GM19455 (cell line): Measurements from ENCODE around the gene PRKAR2B.

Experiments used
- ATAC-seq: cut with Tn5 transposase; IDR thresholded peaks from one replicate; pipeline ENCODE4 v1.9.1; 2021; ENCODE audit not compliant: unreplicated experiment

PRKAR2B gene

DNA sequence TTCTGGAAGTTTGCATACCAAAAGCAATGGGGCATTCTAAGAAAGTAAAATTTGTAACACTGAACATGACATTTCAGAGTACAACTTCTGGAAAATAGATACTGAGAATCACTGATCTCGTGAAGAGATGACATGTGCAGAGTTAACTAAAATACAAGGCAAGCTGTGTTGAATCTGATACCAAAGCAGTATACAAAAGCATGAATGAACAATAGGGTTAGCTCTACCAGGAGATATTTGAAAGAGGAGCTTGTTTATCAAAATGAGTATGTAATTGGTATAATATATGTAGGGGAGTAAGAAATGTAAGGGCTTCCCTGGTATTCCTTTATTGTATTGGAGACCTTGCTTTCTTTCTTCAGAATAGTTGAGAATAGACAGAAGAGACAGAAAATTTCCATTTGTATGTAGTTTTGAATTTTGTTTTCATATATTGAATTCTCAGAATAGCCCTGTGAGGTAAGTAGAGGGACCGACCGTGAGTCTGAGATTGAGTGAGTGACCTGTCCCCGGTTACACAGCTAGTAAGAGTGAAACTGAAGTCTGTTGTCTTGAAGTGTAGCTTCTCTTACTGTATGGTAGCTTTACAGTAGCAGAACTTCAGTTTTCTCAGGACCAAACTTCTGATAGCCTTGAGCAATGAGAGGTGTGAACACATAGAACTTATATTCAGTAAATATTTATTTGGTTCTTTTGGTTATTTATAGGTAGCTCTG is 129.3 kb downstream of the PRKAR2B start:
- ATAC-seq: no peak

DNA sequence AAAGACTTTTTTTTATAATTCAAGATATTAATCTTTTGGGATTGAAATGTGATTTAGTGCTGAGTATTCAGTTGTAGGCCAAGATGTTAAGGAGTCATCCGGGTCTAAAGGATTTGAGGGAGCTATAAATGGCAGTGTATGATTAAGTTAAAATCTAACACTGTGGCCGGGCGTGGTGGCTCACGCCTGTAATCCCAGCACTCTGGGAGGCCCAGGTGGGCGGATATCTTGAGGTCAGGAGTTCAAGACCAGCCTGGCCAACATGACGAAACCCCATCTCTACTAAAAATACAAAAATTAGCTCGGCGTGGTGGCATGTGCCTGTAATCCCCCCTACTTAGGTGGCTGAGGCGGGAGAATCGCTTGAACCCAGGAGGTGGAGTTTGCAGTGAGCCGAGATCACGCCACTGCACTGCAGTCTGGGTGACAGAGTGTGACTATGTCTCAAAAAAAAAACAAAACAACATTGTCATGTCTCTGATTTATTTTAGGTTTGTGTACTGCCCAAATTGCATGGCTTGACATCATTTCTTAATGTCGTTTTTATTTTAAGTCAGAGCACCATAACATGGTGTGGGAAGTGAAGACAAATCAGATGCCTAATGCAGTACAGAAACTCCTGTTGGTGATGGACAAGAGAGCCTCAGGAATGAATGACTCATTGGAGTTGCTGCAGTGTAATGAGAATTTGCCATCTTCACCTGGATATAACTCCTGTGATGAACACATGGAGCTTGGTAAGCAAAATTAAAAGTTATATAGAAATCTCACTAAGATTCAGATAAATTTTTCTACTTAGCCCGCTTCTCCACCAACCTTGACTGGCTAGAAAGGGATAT is 135.0 kb downstream of the PRKAR2B start:
- ATAC-seq: no peak

DNA sequence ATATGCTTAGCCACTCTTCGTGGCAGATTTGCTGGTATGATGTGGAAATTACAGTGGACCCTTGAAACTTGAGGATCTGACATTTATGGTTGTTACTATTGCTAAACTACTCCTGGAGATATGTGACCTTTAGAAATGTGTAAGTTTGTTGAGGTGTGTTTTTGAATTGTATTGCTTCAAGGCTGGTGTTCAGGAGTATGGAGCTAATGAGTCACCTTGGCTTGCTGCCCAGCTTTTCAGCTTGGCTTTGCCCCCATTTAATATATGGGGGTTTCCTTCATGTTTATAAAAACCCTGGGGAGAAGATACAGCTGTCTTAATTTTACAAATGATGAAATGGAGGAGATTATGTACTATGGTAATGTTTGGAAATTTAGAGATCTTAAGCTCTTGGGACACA is 135.9 kb downstream of the PRKAR2B start:
- no peak for ATAC-seq

DNA sequence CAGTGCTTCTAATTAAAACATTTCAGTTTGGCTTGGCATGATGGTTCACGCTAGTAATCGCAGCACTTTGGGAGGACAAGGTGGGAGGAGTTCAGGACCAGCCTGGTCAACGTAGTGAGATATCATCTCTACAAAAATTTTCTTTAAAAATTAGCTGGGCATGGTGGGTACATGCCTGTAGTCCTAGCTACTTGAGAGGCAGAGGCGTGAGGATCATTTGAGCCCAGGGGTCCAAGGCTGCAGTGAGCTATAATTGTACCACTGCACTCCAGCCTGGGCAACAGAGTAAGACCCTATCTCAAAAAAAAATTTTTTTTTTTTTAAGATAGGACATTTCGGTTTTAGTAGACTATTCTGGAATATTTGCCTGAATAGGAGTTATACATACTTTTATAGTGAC is 136.7 kb downstream of the PRKAR2B start:
- ATAC-seq: no peak

DNA sequence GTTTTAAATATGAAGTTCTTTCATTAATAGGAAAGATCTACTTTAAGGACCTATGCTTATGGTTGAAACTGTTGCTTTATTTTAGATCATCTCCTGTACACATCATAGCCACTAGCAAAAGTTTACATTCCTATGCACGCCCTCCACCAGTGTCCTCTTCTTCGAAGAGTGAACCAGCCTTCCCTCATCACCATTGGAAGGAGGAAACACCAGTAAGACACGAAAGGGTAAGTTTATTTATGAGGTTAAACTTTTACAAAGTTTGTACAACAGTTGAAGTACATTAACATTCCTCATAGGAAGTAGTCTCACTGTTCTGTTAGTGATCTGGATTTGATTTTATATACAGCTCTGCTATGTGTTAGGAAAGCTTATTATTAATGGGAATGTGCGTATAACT is 141.2 kb downstream of the PRKAR2B start:
- ATAC-seq: no peak

DNA sequence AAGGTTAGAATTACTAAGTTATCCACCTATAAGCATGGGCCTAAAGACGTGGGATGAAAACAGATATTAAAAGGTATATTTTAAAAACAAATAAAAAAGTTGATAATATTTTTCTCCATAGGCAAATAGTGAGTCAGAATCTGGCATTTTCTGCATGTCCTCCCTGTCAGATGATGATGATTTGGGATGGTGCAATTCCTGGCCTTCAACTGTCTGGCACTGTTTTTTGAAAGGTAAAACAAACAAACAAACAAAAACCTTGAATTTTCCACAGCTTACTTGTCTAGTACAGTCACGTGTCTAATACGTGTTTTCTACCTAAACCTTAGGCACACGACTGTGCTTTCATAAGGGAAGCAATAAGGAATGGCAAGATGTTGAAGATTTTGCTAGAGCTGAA is 141.7 kb downstream of the PRKAR2B start:
- ATAC-seq: no peak

DNA sequence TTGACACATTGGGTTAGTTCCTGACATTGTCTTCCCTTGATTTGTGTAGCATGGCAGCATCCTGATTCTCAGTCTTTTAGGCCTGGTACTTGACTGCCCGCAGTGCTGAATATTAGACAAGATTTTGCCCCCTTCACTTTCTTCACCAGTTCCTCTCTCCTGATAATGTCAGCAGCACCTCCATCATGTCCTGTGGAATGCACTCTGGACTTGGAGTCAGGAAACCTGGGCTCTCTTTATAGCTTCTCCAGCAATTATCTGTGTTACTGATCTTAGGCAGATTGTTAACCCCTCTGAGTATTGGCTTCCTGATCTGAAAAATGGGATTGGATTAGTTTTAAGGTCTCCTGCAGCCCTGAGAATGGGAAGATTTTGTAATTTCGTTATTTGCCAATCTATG is 143.3 kb downstream of the PRKAR2B start:
- no peak for ATAC-seq

DNA sequence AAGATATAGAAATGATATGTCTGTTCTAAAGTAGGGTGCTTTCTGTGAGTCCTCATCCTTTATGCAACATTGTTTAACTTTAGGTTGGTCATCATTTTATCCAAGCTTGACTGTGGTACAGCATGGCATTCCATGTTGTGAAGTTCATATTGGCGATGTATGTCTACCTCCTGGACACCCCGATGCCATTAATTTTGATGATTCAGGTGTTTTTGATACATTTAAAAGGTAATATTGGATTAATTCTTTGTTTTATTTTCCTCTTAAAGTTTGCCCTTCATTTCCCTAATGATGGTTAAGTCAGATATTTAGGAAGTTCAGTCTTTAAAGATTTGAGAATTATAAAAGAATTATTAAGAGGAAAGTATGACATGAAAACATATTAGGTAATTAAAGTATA is 145.6 kb downstream of the PRKAR2B start:
- ATAC-seq: no peak

DNA sequence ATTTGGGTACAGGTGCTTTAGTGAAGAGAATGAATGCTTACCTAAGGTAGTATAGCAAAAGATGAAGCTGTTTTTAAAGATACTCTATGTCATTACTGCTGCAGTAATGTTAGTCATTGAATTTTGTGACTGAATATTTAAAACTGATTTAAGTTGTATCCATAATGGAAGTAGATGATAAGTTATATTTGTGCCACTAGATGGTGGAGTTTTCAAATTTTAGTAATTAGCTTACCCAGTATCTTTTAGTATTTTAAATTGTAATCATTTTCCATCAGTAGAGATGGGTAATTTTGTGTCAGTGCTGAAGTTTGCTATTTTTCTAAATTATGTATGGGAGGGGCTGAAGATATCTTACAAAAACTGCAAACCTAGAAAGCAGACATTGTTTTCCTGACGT is 149.5 kb downstream of the PRKAR2B start:
- no peak for ATAC-seq

DNA sequence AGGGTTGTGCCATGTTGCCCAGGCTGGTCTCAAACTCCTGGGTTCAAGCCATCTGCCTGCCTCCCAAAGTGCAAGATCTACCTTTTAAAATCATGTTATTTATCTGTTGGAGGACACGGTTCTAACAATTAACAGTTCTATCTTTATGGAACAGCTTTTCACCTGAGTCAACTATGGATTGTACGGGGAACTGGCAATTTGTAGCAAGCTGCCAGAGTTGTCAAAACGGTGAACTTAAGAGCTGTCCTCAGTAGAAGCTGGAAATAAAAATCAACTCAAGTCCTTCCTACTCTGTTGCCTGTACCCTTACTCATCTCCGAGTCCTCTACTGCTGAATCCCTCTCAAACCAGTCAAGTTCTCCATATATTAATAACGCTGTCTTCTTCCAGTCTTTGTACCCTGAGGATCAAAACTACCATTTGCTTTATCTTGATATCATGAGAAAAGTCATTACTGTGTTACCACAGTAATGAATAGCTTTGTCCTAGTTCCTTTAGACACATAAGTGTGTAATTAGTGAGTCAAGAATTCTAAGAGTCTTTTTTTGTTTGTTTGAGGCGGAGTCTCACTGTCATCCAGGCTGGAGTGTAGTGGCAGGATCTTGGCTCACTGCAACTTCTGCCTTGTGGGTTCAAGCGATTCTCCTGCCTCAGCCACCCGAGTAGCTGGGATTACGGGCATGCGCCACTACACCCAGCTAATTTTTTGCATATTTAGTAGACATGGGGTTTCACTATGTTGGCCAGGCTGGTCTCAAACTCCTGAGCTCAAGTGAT is 152.5 kb downstream of the PRKAR2B start:
- ATAC-seq: no peak

DNA sequence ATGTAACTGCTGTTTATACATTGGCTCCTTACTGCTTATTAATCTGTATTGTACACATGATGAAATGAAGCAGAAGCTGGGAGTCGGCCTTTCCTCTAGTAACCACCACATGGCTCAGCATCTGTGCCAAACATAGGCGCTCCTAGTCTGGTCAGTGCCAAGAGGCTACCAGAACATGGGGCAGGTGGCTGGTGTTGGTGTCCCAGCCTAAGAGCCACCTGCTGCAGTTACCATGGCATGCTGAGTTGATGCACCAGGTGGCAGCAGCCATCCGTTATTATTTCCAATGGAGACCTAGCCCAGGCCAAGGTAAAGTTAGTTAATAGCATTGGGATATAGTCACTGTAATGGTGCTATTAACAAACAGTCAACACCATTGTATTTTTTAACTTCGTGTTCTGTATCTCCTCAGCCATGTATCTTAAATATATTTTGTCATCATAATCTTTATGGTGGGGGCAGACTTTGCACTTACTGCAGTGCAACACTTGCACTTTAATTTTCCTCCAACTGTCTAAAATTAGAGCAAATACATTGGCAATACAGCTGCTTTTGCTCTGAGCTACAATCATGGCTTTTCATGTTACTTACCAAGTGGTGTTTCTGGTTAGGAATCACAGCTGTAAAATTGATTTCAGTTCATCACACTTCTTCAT is 157.4 kb downstream of the PRKAR2B start:
- ATAC-seq: no peak

DNA sequence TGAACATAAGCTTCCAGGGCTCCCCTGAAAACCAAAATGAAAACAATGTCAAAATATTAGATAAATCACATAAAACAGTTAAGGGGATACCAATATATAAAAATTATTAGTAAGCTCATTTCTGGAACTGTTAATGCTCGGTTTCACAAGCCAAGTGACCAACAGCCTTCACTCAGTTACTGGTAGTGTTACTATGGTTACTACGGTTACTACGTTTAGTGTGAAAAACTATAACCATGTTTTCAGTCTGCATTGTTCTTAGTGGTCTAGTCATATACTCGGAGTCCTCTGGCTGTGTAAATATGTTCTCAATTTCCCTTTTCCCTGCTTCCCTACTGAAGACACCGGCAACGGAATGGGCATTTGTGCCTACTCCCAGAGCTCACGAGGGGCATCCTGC is 159.1 kb downstream of the PRKAR2B start:
- no peak for ATAC-seq

DNA sequence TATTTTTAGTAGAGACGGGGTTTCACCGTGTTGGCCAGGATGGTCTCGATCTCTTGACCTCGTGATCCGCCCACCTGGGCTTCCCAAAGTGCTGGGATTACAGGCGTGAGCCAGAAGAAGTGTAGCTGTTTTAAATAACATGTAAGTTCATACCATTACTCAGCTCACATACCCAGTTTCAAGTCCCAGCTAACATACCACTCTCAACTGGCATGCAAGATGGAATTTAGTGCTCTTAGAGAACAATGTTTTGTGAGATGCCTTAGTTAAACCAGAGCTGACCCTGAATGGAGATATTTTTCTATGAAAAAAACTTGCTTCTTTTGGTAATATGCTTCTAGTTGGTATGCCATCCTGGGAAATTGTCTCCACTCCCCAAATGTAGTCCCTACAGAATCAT is 161.6 kb downstream of the PRKAR2B start:
- ATAC-seq: no peak

DNA sequence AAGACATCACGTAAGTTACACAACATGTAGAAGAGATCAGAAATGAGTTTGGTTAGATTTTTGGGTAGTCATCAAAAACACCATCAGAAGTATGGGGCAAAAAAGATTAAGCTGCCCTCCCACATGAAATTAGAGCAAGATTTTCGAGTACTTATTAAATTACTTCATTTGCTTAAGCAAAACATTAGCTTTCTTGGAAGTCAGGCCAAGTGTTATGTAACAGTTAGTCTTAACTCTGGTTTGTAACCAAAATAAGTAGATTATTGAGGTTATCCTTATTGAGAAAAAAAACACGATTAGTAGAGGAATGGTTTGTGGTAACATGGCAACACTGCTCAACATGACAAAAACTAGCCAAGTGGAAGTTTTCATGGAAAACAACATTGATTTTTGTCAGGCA is 162.2 kb downstream of the PRKAR2B start:
- no peak for ATAC-seq

DNA sequence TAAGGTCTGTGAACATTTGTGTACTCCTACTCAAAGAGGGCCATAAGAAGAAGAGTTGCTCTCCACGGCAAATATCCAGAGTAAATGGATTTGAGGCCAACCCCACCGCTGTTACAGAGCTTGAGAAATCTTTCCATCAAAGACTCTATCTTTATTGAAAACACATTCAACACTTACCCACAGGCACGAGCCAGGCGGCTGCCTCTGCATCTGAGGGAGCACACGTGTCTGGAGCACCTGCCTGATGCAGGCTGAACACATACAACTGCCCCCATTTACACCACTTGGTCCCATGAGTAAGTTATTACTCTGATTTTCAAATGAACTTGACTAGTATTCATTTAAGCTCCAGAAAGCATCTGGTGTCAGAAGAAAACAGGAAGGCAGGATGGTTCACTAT is 163.0 kb downstream of the PRKAR2B start:
- ATAC-seq: no peak

DNA sequence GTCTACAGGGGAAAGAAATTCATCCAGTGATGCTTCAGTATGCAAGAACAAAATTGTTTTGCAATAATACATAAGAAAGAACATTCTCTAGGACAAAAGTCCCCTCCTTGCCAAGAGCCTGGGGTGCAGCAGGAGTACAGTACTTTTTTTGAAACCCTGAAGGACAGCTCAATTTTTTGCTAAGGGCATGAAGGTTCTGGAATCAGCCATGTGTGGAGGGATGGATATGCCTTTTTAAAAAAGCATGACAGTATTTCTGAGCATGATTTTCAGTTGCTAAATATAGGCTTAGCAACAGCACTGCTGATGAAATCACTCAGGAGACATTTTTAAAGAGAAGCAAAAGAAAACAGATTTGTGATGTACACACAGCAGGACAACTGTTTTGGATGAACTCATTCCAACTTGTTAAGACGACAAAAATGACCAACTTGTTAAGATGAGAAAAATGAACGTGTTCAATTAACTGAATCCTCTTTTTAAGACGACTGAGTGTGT is 163.6 kb downstream of the PRKAR2B start:
- no peak for ATAC-seq

DNA sequence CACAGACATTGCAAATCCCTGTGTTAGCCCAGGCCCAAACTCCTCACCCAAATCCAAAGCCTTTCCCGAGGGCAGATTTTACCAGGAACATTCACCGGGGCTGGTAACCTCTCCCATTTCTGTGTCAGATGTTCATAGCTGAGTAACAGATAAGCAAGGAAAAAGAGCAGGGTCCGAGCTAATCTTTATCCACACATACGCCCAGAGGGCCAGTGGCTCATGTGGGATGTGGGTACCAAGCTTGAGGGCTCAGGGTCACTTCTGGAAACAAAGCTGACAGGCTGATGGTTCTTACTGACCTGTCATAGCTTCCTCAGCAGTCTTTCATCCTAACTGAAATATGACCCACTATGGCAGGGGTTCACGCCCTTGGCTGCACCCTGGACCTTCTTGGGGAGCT is 164.1 kb downstream of the PRKAR2B start:
- ATAC-seq: no peak

DNA sequence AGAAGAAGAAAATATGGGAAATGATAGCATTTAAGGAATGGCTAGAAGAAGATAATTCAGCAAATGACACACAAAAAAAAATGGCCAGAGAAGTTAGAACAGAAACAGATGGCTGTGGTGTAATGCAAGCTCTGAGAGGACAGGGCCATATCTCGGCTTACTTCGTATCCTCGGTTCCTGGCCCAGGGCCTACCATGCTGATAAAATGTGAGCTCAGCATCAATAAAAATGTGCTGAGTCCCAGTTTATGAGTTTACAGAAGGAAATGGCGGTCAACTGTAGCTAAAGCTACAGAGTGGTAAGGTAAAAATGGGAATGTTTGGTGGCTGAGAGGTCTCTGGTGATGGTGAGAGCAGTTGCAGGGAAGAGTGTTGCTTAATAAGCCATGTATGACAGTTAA is 165.1 kb downstream of the PRKAR2B start:
- no peak for ATAC-seq

DNA sequence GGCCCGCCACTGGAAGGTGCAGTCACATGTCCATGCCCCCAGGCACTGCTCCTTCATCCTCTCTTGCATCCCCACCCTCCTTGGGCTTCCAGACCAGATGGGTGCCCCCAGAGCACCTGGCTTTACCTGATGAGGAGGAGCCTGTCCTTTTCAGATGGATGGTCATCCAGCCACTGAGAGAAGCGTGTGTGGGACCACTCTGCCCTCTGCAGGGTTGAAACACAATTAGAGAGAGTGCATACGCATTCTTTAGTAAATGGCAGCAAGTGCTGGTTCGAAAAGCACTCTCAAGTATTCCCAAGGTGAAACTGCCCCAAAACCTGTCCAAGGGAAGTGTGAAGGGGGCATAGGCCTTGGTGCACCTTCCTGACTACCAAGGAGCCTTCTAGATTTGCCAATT is 165.9 kb downstream of the PRKAR2B start:
- no peak for ATAC-seq
